Trophoblast cell (in vitro differentiated cells and primary cell): ENCODE measurements around the gene MMP14. TPM values are rescaled to one million over a fixed set of nuclear protein-coding genes. Genes with fewer than 3 reads are reported as not detected.
A peak's percentile ranks its signal among the peaks of the same experiment; 100 is the strongest.

Source experiments
- DNase-seq, 2 donors: peaks; one replicate each; pipeline ENCODE4 v3.0.0-alpha.2; 2016
- H2AFZ ChIP-seq: 2 replicates; pipeline ENCODE4 v1.6.1; 2013; ENCODE audit warnings: low read length, moderate library complexity, mild to moderate bottlenecking; ENCODE audit not compliant: insufficient read depth, poor library complexity
- H2AK5ac ChIP-seq: 2 replicates; pipeline ENCODE4 v1.6.1; 2013; ENCODE audit warnings: mild to moderate bottlenecking, low read length
- H2BK120ac ChIP-seq: 2 replicates; pipeline ENCODE4 v1.6.1; 2013; ENCODE audit warnings: low read length, mild to moderate bottlenecking, moderate library complexity; ENCODE audit not compliant: insufficient read depth, poor library complexity
- H2BK12ac ChIP-seq: 2 replicates; pipeline ENCODE4 v1.6.1; 2013; ENCODE audit warnings: mild to moderate bottlenecking, low read length, moderate library complexity
- H2BK5ac ChIP-seq: 2 replicates; pipeline ENCODE4 v1.6.1; 2013; ENCODE audit warnings: low read length, low read depth, moderate library complexity, mild to moderate bottlenecking; ENCODE audit not compliant: poor library complexity
- H3K14ac ChIP-seq: 2 replicates; pipeline ENCODE4 v1.6.1; 2013; ENCODE audit warnings: mild to moderate bottlenecking, low read length
- H3K18ac ChIP-seq: 2 replicates; pipeline ENCODE4 v1.6.1; 2013; ENCODE audit warnings: mild to moderate bottlenecking, low read length
- H3K23ac ChIP-seq: 2 replicates; pipeline ENCODE4 v1.6.1; 2013; ENCODE audit warnings: low read length
- H3K27ac ChIP-seq: 2 replicates; pipeline ENCODE4 v1.5.1; 2013; ENCODE audit warnings: low read depth, mild to moderate bottlenecking, inconsistent platforms, low read length, moderate library complexity
- H3K27me3 ChIP-seq: 2 replicates; pipeline ENCODE4 v1.6.1; 2013; ENCODE audit warnings: inconsistent platforms, mild to moderate bottlenecking, low read length, moderate library complexity; ENCODE audit not compliant: insufficient read depth
- H3K36me3 ChIP-seq, 2 experiments: 1 replicate in 1 of 2; 2 replicates in 1 of 2; pipeline ENCODE4 v1.6.1; 2013; ENCODE audit warnings: low read length in 2 of 2, mild to moderate bottlenecking in 2 of 2, moderate library complexity in 1 of 2; ENCODE audit not compliant: insufficient read depth in 2 of 2, control insufficient read depth in 1 of 2
- H3K4ac ChIP-seq: 2 replicates; pipeline ENCODE4 v1.6.1; 2013; ENCODE audit warnings: low read depth, mild to moderate bottlenecking, low read length, moderate library complexity
- H3K4me1 ChIP-seq, 2 experiments: 1 replicate in 1 of 2; 2 replicates in 1 of 2; pipeline ENCODE4 v1.6.1; 2013; ENCODE audit warnings: low read length in 2 of 2, mild to moderate bottlenecking in 2 of 2, moderate library complexity in 1 of 2; ENCODE audit not compliant: insufficient read depth in 2 of 2, control insufficient read depth in 1 of 2
- H3K4me2 ChIP-seq: 2 replicates; pipeline ENCODE4 v1.6.1; 2013; ENCODE audit warnings: inconsistent platforms, mild to moderate bottlenecking, low read length, moderate library complexity
- H3K4me3 ChIP-seq: 2 replicates; pipeline ENCODE4 v1.5.1; 2013; ENCODE audit warnings: mild to moderate bottlenecking, low read depth, low read length, inconsistent platforms
- H3K79me1 ChIP-seq: one replicate; pipeline ENCODE4 v1.6.1; 2013; ENCODE audit warnings: low read length
- H3K79me2 ChIP-seq: 2 replicates; pipeline ENCODE4 v1.6.1; 2013; ENCODE audit warnings: low read length, mild to moderate bottlenecking; ENCODE audit not compliant: control insufficient read depth, insufficient read depth, poor library complexity
- H3K9ac ChIP-seq: 2 replicates; pipeline ENCODE4 v1.6.1; 2013; ENCODE audit warnings: mild to moderate bottlenecking, low read length
- H3K9me3 ChIP-seq: 2 replicates; pipeline ENCODE4 v1.6.1; 2013; ENCODE audit warnings: low read depth, mild to moderate bottlenecking, control low read depth, inconsistent platforms, low read length; ENCODE audit not compliant: insufficient read depth
- H4K12ac ChIP-seq: 2 replicates; pipeline ENCODE4 v1.6.1; 2013; ENCODE audit warnings: low read depth, mild to moderate bottlenecking, low read length, moderate library complexity
- H4K8ac ChIP-seq: 2 replicates; pipeline ENCODE4 v1.6.1; 2013; ENCODE audit warnings: low read depth, mild to moderate bottlenecking, low read length, moderate library complexity
- H4K91ac ChIP-seq: one replicate; pipeline ENCODE4 v1.6.1; 2013; ENCODE audit warnings: low read depth, mild to moderate bottlenecking, low read length, moderate library complexity
- WGBS: extraction: QIAGEN DNeasy Blood & Tissue Kit; methylation state at CpG from one replicate; pipeline ENCODE4 v1.1.7; 2013; ENCODE audit warnings: missing lambda C conversion rate; ENCODE audit not compliant: insufficient read length, insufficient coverage; ENCODE audit errors: extremely low coverage; 5-methylcytosine and 5-hydroxymethylcytosine counted together
- polyA plus RNA-seq: library from polyadenylated mRNA; stranded (reverse); fragments of 200-250 nt; gene quantifications from 2 replicates; pipeline ENCODE4 v1.2.3, GENCODE V29; 2013

MMP14 gene
- 1,258 and 1,302 TPM in 2 replicates for polyA plus RNA-seq

DNA sequence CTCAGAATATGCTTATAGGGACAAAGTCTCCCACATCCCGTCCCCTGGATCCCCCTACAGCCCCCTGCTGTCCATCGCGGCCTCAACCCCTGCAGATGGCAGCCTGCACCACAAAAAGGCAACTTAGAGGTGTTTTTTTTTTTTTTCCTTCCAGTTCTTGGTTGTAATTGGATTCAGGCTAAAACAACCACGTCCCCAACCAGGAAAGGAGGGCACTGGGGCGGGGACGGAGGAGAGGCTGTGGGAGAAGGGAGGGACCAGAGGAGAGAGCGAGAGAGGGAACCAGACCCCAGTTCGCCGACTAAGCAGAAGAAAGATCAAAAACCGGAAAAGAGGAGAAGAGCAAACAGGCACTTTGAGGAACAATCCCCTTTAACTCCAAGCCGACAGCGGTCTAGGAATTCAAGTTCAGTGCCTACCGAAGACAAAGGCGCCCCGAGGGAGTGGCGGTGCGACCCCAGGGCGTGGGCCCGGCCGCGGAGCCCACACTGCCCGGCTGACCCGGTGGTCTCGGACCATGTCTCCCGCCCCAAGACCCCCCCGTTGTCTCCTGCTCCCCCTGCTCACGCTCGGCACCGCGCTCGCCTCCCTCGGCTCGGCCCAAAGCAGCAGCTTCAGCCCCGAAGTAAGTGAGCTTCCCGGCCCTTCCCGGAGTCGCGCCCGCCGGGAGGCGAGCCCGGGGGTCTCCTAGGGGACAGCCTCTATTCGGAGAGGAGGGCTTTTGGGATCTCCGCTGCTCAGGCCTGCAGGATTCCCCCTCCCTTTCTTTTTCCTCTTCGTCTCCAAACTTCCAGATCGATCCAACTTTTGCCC lies at the start of gene MMP14:
MMP14 (plus strand) TSS at position 285 of the 813 bp plus-strand sequence; CDS start at position 518, 233 bp downstream.
- peak within 1 kb of the TSS; percentile 94 for H2AK5ac ChIP-seq
- peak within 1 kb of the TSS; percentile 96 for H2BK5ac ChIP-seq
- H3K27ac ChIP-seq = peak within 1 kb of the TSS; percentile 84
- peak within 1 kb of the TSS; percentile 98 for H3K18ac ChIP-seq
- H3K79me2 ChIP-seq = peaks cover 32% of the 10 kb centered on the region
- H3K14ac ChIP-seq = peak within 1 kb of the TSS; percentile 99
- peak within 1 kb of the TSS; percentile 95 for H4K12ac ChIP-seq
- peak within 1 kb of the TSS; percentile 78 for H4K8ac ChIP-seq
- H3K9ac ChIP-seq = peak within 1 kb of the TSS; percentile 99
- H4K91ac ChIP-seq = peak within 1 kb of the TSS; percentile 93
- peak within 1 kb of the TSS; percentile 99 for H2BK120ac ChIP-seq
- peaks cover 4% of the 10 kb centered on the region for H3K9me3 ChIP-seq
- DNase-seq = peak; percentile 49 to 67
- H3K4me1 ChIP-seq = peaks cover 14 to 23% of the 10 kb centered on the region in 2 experiments
- H3K36me3 ChIP-seq = peaks cover 29 to 31% of the 10 kb centered on the region in 2 experiments
- H3K4ac ChIP-seq = peak within 1 kb of the TSS; percentile 98
- H3K4me3 ChIP-seq = peak within 1 kb of the TSS; percentile 98
- H3K4me2 ChIP-seq = peak within 1 kb of the TSS; percentile 79
- H3K23ac ChIP-seq = peak within 1 kb of the TSS; percentile 66
- H3K27me3 ChIP-seq = no peaks in the 10 kb centered on the region
- peak within 1 kb of the TSS; percentile 66 for H2AFZ ChIP-seq
- peaks cover 40% of the 10 kb centered on the region for H3K79me1 ChIP-seq
- H2BK12ac ChIP-seq = peak within 1 kb of the TSS; percentile 55
- WGBS = no CpG with 5 or more reads among the region's 46 CpGs

DNA sequence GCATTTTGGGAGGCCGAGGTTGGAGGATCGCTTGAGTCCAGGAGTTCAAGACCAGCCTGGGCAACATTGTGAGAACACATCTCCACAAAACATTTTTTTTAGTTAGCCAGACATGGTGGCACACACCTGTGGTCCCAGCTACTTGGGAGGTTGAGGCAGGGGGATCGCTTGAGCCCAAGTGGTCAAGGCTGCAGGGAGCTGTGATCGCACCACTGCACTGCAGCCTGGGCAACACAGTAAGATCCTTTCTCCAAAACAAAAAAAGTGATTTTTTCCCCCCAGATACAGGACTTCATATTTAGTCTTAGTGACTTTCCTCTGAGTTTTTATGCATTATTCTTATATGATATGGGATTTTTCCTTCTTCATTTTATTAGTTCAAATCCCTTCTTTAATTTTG lies 49.7 kb upstream of the MMP14 start:
- no peak overlapping the region for H2BK5ac ChIP-seq
- no peaks in the 10 kb centered on the region for H3K36me3 ChIP-seq
- peak overlapping the region; percentile 38 for H3K18ac ChIP-seq
- peak overlapping the region; percentile 48 for H2BK12ac ChIP-seq
- no peaks in the 10 kb centered on the region for H3K27me3 ChIP-seq
- no peak overlapping the region for H4K8ac ChIP-seq
- no peak overlapping the region for H2BK120ac ChIP-seq
- peaks cover 3 to 20% of the 10 kb centered on the region in 2 experiments for H3K4me1 ChIP-seq
- H3K14ac ChIP-seq = no peak overlapping the region
- H3K4me2 ChIP-seq = no peak overlapping the region
- no CpG with 5 or more reads among the region's 4 CpGs for WGBS
- no peak overlapping the region for H4K12ac ChIP-seq
- no peak overlapping the region for H2AK5ac ChIP-seq
- H2AFZ ChIP-seq = no peak overlapping the region
- H3K9ac ChIP-seq = no peak overlapping the region
- no peak overlapping the region for H3K27ac ChIP-seq
- no peak overlapping the region for H3K23ac ChIP-seq
- H3K4ac ChIP-seq = no peak overlapping the region
- no peaks in the 10 kb centered on the region for H3K9me3 ChIP-seq
- no peak overlapping the region for H3K4me3 ChIP-seq
- no peak for DNase-seq
- peak overlapping the region; percentile 25 for H4K91ac ChIP-seq
- peaks cover 7% of the 10 kb centered on the region for H3K79me1 ChIP-seq
- no peaks in the 10 kb centered on the region for H3K79me2 ChIP-seq

DNA sequence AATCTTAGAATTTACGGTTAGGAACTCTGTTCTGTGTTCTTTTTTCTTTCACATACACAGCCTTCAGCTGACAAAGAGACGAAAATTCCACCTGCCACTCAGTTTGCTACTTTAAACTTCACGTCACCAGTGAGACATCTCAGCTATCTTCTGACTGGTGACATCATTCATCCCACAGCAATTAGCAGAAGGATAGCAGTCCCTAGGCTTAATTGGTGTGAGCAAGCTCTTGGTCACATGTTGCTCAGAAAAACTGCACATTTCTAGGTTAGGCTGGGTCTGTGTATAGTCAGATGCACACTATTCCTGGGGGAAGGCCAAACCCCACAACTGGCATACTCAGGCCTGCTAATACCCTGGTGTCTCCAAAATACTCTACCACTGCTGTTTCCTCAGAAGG lies 45.1 kb upstream of the MMP14 start:
- Histone ChIP-seq H2BK12ac (peak overlapping the region; percentile 58), H3K23ac (no peak overlapping the region), H2AFZ (no peak overlapping the region), H4K91ac (no peak overlapping the region), H2BK120ac (no peak overlapping the region), H3K79me2 (no peaks in the 10 kb centered on the region), H2AK5ac (no peak overlapping the region), H3K9ac (no peak overlapping the region), H3K27me3 (no peaks in the 10 kb centered on the region), H3K4me3 (no peak overlapping the region), H3K4ac (no peak overlapping the region), H3K18ac (no peak overlapping the region), H3K79me1 (peaks cover 11% of the 10 kb centered on the region), H3K4me2 (no peak overlapping the region), H4K12ac (no peak overlapping the region), H3K27ac (peak overlapping the region; percentile 90), H3K9me3 (no peaks in the 10 kb centered on the region), H3K4me1 (peaks cover 3 to 13% of the 10 kb centered on the region in 2 experiments), H3K36me3 (no peaks in the 10 kb centered on the region), H3K14ac (no peak overlapping the region), H4K8ac (no peak overlapping the region), H2BK5ac (peak overlapping the region; percentile 81)
- DNase-seq = peak; percentile 91 to 94
- no CpG with 5 or more reads among the region's 3 CpGs for WGBS

DNA sequence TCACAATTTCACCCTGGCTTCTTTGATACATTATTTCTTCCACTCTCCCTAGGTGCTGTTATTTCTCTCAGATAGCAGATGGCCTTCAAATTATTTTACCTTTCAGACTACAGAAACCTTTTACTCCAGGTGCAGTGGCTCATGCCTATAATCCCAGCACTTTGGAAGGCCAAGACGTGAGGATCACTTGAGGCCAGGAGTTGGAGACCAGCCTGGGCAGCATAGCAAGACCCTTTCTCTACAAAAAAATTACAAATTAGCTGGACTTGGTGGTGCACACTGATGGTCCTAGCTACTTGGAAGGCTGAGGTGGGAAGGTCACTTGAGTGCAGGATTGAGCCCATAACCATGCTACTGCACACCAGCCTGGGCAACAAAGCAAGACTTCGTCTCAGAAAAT lies 44.2 kb upstream of the MMP14 start:
- Histone ChIP-seq H3K18ac (peak overlapping the region; percentile 27), H3K14ac (peak overlapping the region; percentile 20), H3K23ac (no peak overlapping the region), H3K79me2 (no peaks in the 10 kb centered on the region), H3K4me2 (no peak overlapping the region), H2BK120ac (no peak overlapping the region), H3K27ac (peak overlapping the region; percentile 68), H3K36me3 (no peaks in the 10 kb centered on the region), H3K27me3 (no peaks in the 10 kb centered on the region), H2BK5ac (peak overlapping the region; percentile 78), H3K4me3 (no peak overlapping the region), H4K91ac (peak overlapping the region; percentile 74), H4K12ac (no peak overlapping the region), H3K4me1 (peaks cover 3 to 17% of the 10 kb centered on the region in 2 experiments), H2BK12ac (peak overlapping the region; percentile 56), H2AFZ (no peak overlapping the region), H4K8ac (peak overlapping the region; percentile 4), H2AK5ac (no peak overlapping the region), H3K9ac (no peak overlapping the region), H3K4ac (no peak overlapping the region), H3K79me1 (peaks cover 13% of the 10 kb centered on the region), H3K9me3 (no peaks in the 10 kb centered on the region)
- no CpG with 5 or more reads among the region's 2 CpGs for WGBS
- no peak for DNase-seq
